Activated naive CD4-positive, alpha-beta T cell treated with Interleukin-2 at 50 U/mL for 16 hours (primary cell): ENCODE measurements around the gene LSMEM2.
A peak's percentile ranks its signal among the peaks of the same experiment; 100 is the strongest.
"Not testable (repeated sequence)": the region's sequence is repeated elsewhere in the genome, so short reads cannot be mapped to it uniquely, and the experiment has no call there.

ENCODE experiments used
- DNase-seq: peaks from one replicate; pipeline ENCODE4 v3.0.0-alpha.2; 2020

Gene LSMEM2

GRCh38 chr3:50278880-50279224, at the start of gene LSMEM2:
LSMEM2 (plus strand) TSS chr3:50279087; CDS start chr3:50279114, 27 bp downstream.
- DNase-seq = no peak

DNA sequence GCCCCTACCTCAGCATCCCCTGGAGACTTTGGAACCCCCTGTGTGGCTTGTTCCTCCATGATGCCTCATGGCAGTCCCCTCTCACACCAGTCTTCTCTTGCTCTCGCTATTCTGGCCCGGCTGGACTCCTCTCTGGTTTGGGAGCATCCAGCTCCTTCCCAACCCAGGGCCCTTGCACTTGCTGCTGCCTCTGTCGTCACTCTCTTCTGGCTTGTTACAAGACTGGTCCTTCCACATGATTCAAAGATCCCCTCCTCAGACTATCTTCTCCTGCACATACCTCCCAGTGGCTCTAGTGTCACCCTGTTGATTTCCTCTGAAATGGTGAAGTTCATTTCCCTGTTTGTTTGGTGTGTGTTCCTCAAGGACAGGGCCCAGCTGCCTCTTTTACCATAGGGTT, 49.4 kb upstream of the LSMEM2 start:
- no peak for DNase-seq

DNA sequence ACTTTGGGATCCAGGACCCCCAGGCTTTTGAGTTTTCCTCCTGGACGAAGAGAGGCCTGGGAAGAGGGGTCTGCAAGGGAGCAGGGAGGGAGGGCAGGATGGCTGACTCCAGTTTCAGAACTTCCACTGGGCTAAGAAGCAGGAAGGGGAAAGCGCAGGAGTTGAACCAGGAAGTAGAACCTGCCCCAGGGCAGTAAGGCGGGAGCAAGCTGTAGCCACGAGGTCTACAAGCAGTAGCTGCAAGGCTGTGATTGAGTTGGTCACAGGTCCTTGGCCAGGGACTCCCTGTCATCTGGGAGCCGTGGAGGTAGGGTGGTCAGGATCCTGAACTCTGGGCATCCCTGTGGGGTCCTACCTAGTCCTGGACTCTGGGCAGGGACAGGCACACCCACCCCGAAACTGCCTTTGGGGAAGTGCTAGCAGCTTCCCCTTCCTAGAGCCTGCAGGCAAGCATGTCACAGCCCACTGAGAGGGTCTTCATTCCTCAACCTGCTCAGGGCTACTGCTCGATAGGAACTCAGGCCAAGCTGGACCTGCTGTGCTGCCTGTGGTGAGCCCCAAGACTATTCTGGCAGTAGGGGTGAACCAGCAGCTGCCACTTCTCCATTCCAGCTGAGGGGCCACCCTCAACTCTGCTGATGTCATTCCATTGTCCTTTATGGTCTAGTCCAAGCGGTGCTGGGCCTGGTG, 48.6 kb upstream of the LSMEM2 start:
- DNase-seq = no peak

- DNase-seq = no peak
Observed at GRCh38 chr3:50230794-50231125, 48.1 kb upstream of the LSMEM2 start.

GRCh38 chr3:50231581-50231980, 47.3 kb upstream of the LSMEM2 start:
- DNase-seq = no peak

DNA sequence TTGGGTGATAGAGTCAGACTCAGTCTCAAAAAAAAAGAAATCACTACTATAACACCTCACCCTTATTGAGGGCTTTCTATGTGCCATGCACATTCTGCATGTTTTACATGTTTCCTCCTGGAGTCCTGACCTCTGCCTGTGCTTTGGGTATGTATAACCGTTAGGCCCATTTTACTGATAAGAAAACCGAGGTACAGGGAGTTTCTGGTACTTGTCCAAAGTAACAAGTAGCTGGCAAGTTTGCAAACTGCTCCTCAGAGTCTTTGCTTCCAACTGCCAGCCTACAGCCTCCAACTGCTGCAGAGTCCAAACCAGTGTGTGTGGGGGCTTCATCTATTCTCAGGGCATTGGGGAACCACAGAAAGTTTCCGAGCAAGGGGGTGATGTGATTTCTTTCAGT, 46.6 kb upstream of the LSMEM2 start:
- DNase-seq = no peak

- DNase-seq = no peak
Observed at GRCh38 chr3:50233176-50233575, 45.7 kb upstream of the LSMEM2 start.

DNA sequence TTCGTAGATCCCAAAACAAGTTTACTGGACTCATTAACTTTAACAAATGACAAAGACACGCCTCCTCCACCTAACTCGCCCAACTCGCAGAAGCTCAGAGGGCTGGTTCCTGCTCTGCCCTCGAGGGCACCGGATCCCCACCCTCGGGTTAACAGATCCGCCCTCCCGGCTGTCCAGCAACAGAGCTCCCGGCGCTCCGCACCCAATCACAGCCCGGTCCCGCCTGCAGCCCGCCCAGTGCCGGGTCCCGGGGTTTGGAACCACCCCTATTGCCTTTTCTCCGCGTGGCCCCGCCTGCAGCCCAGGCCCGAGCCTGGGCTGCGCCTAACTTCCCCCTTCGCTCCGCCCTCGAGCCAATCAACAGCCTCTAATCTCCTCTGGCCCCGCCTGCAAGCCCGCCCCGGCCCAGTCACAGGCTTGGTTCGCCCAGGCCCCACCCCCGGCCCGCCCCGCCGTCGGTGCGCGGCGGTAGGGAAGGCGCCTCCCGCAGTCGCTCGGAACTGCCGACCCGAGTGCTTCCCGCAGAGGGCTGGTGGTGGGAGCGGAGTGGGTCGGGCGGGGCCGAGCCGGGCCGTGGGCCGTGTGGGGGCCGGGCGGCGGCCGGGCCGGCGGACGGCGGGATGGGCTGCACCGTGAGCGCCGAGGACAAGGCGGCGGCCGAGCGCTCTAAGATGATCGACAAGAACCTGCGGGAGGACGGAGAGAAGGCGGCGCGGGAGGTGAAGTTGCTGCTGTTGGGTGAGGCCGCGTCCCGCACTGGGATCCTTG, 43.0 kb upstream of the LSMEM2 start, which contains the start of gene GNAI2:
Gene GNAI2 (plus strand): TSS at position 489 of the 768 bp plus-strand sequence. CDS start 132 bp downstream, at position 621.
- peak; percentile 99 for DNase-seq

DNA sequence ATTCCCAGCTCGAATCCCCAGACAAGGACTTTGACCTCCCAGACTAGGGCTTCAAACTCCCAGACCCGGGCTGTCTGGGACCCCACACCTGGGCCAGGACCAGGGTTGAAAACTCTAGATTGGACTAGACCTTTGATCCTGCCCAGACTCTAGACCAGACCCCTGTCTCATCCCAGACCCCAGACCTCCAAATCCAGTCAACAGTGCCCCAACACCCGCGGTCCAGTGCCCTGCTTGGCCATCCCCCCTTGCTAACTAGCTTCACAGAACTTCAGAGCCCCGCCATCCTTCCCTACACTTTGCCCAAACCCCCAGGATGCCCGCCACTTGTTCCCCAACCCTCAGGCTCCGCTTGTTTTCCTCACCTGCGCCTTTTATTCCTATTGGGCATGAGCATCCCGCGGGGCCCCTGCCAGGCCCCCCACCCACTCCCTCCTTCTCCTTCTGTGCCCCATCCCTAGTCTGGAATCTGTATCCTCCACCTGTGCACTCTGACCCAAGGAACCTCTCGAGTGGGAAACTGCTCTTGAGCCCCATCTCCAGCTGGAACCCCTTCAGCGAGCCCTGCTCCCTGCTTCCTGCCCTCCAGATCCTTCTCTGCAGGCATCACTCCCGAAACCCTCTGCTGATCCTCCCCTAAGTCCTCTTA, 42.3 kb upstream of the LSMEM2 start:
- no peak for DNase-seq

DNA sequence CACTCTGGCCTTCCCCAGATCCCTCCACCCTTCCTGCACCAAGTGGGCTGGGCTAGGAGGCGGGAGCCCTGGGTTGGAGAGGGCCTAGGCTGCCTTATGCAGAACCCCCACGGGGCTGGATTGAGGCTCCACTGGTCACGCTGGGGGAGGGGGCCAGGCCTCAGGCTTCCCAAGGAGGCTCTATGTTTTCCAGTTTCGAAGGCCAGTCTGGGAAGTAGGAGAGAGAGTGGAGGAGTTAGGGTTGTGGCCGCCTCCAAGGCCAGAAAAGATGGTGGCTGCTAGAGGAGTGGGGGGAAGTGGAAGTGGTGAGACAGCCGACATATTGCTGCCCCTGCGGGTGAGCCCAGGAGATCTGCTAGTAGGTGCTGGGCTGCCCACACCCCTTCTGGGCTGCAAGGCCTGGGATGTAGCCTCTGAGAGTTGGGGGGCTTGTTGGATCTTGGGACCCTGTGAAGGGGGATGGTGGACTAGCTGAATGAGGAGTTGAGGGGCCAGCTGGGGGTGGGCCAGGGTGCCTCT, 41.7 kb upstream of the LSMEM2 start:
- peak; percentile 29 for DNase-seq

GRCh38 chr3:50237754-50238548, 40.9 kb upstream of the LSMEM2 start:
- peak; percentile 90 for DNase-seq

DNA sequence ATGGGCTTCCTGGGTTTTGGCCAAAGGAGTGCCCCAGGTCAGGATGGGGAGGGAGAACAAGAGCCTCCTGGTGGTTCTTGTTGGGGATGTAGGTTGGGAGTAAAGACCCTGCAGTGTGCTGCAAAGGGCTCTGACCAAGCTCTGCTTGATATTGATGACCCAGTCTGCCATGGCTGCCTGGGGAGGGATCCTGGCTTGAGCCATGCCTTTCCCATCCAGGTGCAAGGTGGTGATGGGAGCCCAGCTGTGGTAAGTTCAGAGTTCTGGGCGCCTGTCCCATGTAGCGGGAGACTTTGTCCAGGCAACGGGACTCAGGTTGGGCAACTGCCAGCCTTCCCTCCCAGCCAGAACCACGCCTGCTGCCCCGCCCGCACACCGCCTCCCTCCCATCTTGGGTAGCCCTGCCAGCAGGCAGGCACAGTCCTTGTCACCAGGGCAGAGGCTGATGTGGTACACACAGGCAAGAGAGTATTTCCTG, 40.3 kb upstream of the LSMEM2 start:
- peak; percentile 35 for DNase-seq

- no peak for DNase-seq
Observed at GRCh38 chr3:50239649-50240048, 39.2 kb upstream of the LSMEM2 start.

GRCh38 chr3:50241163-50241562, 37.7 kb upstream of the LSMEM2 start:
- DNase-seq = no peak

- no peak for DNase-seq
Observed at GRCh38 chr3:50241713-50242380, 37.0 kb upstream of the LSMEM2 start.

- DNase-seq = no peak
Observed at GRCh38 chr3:50242381-50242770, 36.5 kb upstream of the LSMEM2 start.

DNA sequence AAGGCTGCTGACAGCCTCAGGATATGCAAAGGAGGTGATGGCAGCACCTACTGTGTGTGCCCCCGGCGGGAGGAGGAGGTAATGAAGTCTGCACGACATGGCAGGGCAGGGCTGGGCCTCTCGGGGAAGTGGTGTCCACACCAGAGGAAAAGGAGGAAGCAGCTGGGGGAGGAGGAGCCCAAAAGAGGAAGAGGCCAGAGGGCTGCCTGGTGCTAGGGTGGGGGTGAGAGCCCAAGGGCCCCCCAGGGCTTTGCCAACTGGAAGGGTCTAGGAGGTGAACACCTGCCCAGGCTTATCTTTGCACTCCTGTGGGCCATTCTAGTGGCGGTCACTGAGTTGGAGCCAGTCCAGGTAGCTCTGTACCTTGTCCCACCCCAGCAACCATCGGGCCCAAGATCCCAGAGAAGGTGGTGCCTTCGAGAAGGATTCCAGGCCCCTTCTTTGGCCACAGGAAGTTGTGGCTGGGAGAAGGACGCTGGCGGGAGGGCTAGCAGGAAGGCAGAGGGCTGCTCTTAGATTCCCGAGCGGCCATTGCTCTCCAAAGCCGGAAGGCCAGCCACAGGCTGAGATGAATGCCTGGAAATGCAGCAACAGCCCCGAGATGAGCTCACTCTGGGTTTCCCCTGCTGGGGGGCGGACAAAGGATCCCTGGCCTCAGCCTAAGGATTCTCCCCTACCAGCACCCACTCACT, 35.9 kb upstream of the LSMEM2 start:
- peak; percentile 63 for DNase-seq

GRCh38 chr3:50243543-50243895, 35.4 kb upstream of the LSMEM2 start:
- DNase-seq = no peak

- DNase-seq = not testable (repeated sequence)
Observed at GRCh38 chr3:50244813-50245212, 34.1 kb upstream of the LSMEM2 start.

GRCh38 chr3:50245251-50245745, 33.6 kb upstream of the LSMEM2 start:
- no peak for DNase-seq

GRCh38 chr3:50245831-50246516, 32.9 kb upstream of the LSMEM2 start:
- DNase-seq = peak; percentile 95
